HG03039 (cell line): ENCODE results near the gene RPUSD1.

Experiments
- ATAC-seq: cut with Tn5 transposase; IDR thresholded peaks from one replicate; pipeline ENCODE4 v1.9.1; 2021; ENCODE audit warnings: mild to moderate bottlenecking, moderate library complexity; ENCODE audit not compliant: unreplicated experiment

The RPUSD1 gene

DNA sequence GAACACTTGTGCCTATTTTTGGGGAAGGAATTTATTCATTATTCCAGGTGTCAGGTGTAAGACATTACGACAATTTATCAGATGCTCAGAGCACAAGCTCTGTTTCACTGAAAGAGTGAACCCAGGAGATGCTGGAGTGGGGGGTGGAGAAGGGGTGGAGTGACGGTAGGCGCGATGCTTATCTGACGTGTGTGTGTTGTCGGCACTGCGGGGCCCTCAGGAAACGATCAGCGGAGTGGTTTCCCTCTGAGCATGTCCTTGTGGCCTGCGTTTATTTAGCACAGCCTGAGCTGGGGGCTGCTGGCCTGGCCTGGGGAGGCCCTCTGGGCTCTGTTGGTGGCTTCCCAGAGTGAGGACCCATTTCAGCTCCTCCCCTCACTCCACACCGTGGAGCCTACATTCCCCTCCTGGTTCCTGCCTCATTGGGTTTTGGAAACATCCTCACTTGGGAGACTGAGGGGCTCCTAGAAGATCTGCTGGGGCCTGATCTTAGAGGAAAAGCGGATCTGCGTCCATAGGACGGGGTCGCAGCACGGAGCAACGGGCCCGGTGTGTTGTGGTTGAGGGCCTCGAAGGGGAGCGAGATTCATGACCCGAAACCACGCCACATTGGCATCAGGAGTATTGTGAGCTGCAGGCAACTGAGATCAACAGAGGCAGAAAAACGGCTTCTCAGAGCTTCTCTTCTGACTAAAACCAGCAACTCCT lies 31.3 kb upstream of the RPUSD1 start:
- ATAC-seq = no peak

DNA sequence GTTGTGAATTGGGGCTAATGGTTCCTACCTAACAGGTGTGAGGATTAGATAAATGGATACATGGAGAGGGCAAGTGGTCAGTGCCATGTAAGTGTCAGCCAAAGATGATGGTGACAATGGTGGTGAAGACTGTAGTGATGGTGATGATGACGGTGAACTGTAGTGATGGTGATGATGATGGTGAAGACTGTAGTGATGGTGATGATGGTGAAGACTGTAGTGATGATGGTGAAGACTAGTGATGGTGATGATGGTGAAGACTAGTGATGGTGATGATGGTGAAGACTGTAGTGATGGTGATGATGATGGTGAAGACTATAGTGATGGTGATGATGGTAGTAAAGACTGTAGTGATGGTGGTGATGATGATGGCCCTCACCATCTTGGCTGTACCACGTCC lies 30.4 kb upstream of the RPUSD1 start:
- ATAC-seq = no peak

DNA sequence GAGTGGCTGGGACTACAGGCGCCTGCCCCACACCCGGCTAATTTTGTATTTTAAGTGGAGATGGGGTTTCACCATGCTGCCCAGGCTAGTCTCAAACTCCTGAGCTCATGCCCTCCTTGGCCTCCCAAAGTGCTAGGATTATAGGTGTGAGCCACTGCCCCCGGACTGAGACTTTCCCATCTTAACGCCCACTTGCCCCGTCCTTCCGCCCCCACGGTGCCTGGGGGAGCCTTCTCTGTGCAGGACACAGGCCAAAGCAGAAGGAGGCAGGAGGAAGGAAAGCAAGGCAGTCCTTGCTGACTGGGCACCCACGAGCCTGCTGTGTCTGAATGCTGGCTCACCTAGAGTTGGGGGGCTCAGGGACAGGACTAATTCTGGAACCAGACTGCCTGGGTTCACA lies 30.0 kb upstream of the RPUSD1 start:
- ATAC-seq = no peak

DNA sequence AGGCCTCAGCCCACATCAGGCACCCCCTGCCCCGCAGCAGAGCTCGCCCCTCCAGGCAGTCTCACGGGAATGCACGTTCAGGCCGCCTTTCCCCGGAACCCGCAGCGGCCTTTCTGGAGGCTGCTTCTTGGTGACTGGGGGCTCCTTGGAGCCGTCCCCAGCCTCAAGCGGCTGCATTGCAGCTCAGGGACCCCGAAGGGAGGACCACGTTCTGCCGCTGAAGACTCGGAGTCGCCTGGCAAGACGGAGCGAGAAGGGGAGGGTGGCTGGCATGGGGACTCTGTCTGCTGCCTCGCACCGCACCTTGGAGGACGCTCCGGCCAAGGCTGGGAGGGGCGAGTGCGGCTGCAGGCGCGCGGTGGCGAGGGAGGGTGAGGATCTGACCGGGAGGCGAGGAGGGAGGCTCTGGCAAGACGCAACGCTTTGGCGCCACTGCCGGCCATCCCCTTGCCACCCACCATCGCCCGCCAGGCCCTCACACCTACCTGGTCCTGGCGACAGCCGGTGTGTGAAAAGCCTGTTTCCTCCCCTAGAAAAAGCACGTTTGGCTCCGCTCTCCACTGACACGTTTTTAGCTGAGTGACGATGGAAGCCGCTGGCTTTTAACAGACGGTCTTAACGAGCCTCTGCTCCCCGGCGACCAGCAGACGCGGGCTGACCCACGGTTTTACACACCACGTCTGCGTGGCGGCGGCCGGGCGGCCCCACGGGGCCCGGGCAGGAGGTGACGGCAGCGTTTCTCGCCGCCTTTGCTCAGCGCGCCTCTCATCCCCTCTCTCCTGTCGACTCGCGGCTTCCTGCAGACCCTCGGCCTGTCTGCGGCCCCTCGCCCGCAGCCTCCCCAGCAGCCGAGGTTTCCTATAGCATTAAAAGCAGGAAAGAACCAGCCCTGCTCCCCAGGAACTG lies 29.1 kb upstream of the RPUSD1 start:
- ATAC-seq = no peak

DNA sequence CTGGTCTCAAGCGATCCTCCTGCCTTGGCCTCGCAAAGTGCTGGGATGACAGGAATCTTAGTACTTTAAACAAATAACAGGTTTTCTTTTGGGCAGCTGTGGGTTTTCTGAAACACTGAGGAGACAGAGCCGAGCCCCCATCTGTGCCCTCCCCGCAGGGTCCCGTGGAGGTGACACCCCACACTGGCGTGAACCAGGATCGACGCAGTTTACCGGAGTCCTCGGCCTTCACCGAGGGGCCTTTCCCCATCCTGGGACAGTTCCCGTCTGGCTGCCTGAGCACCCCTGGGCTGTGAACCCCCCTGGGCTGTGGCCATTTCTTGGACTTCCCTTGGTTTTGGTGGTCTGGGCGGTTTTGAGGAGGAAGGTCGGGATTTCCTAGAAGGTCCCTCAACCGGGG lies 27.7 kb upstream of the RPUSD1 start:
- no peak for ATAC-seq

DNA sequence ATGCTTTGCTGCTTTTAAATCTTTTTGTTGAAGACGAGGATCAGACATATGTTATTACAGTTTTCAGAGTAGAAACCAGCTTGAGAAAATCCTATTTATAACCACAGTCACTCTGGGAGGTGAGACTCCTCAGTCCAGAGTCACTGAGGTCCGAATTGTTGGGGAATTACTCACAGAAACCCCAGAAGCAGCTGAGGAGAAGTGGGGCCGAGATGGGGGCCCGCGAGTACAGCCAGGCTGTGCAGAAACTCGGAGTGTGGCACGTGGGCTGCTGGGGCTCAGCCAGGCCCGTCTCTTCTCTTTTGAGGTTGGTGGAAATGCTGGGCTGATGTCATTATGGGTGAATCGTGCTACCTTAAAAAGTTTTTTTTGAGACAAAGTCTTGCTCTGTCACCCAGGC lies 26.8 kb upstream of the RPUSD1 start:
- no peak for ATAC-seq

DNA sequence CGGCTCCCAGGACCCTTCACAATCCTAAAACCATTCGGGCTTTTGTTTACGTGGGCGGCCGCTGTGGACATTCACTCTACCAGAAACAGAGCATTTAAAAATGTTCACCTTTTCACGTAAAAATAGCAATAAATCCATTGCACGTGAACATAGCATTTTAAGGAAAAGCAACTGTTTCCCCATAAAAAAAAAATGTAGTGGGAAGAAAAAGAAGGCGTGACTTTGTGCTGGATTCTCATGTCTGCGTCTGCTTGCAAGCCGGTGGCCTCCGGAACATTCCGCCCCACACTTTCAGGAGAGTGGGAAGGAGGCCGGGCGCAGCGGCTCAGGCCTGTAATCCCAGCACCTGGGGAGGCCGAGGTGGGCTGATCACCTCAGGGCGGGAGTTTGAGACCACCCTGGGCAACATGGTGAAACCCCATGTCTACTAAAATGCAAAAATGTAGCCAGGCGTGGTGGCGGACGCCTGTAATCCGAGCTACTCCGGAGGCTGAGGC lies 25.8 kb upstream of the RPUSD1 start:
- no peak for ATAC-seq

DNA sequence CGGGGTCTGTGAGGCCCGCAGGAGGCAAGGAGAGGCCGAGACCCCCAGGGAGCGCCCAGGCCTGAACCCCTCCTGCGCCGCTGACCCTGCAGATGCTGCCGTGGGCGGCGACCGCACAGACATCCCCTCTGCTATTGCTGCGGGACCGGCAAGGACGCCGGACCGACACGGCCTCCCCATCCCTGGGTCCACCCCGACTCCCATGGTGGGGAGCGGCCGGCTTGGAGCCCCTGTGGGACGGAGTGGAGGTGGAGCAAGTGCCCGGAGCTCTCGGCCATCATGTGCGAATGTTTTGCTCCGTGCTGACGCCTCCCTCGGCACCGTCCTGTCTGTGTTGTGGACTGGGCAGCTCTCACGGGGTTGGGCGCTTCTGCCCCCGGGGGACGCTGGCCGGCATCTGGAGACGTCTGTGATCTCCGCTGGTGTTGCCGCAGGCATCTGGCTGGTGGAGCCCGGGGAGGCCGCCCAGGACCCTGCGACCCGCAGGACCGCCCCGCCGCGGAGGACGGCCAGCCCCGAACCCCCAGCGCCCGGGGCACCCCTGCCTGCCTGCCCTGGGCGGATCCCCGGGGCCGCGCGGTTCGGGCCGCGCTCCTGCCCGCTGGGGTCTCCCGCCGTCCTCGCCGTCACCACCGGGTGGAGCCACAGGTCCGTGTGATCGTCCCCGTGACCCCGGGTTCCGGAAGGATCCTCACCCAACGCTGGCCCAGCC lies 25.2 kb upstream of the RPUSD1 start:
- no peak for ATAC-seq

DNA sequence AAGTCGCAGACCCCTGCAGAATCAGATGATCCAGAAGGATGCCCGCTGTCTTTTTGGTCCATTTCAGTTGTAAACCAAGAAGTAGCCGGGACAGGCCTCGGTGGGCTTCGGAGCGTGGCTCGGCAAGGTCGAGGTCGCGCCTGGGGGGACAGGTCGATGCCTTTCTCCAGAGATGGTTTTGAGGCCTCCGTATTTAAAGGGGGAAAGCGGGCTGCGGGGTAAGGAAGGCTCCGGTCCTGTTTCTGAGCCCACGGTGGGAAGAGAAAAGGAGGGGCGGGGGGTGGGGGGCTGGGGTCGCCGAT lies 19.9 kb upstream of the RPUSD1 start:
- ATAC-seq = no peak

DNA sequence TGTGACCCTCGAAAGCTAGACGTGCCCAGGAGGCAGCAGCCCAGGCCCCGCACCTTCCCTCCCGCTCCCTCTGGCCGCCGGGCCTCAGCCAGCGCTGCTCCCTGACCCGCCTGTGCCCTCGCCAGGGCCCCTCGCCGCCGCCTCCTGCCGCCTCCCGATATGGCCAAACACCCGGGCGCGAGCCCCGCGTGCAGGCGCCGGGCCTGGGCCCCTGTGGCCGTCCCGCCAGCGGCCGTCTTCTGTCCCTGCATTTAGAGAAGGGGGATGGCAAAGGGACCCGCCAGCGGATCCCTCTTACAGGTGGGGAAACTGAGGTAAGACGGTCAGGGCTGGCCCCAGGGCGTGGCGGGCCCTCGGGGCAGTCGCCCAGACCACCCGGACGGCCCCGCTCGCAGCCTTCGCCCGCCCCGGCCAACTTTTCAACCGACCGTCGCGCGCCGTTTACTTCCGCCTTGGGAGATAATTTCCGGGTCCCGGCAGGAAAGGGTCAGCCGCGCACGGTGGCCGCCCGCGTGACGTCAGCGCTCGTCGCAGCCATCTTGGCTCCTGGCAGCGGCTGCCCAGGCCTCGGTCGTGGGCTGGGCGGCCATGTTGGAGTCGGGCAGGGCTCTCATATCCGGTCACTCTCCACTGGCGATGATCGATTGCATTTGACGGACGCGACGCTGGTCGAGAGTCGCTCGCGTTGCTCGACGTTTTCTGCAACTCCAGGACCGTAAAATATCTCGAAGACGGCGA lies 19.3 kb upstream of the RPUSD1 start:
- peak; percentile 69 for ATAC-seq

DNA sequence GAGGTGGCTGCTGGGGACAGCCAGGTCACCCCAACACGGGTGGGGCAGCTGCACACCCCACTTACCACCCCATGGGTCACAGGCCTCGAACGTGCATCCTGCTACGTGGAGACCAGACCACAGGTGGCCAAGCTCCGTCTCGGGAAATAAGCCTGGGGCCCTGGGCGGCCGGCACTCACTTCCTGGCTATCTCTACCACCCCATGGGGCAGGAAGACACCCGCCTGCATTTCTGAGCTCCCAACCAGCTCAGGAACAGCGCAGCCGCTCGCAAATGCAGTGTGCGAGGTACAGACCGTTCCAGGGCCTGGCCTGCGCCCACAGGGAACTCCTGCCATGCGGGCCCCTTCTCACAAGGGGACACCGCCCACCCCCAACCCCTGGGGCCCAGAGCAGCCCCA lies 17.3 kb upstream of the RPUSD1 start:
- no peak for ATAC-seq

DNA sequence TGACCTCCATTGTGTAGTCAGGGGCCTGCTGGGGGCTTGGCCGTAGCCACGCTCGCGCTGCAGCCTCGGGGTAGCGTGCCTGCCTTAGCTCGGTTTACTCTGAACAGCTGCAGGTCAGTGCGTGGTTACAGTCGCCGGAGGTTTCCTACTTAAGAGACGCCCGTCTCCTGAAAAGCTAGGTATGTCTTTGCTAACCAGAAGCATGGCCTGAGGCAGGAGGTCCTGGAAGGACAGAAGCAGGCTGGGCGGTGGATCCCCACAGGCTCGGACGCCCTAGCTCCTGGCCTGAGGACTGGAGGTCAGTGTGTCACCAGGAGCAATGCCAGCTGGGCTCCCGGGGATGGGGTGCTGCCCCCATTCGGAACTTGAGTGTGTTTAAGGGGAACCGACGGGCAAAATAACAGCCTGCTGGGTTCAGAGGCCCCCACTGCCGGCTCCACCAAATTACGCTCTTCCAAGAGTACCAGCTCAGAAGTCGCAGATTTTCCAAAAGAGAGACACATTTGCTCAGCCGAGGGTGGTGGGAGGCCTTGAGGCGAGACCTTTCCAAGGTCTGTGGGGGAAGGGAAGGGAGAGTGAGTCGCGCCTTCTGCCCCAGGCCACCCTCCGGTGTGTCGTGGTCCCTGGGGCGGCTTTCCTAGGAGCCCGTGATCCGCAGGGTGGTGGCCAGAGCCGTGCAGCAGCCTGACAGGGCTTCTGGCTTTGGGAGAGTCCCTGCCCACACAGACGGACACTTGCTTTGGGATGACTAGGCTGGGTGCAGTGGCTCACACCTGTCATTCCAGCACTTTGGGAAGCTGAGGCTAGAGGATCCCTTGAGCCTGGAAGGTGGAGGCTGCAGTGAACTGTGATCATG lies 16.2 kb upstream of the RPUSD1 start:
- no peak for ATAC-seq

DNA sequence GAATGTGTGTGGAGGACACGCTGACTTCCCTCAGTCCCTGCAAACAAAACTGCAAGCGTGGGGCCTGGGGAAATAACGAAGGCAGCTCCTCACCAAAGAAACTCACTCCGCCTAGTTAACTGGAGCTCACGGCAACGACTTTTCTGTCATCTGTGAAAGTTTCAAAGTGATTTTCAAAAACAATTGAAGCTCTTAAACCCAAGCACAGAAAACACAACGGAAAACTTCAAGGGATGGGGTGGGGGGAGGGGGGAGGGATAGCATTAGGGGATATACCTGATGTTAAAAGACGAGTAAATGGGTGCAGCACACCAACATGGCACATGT lies 15.5 kb upstream of the RPUSD1 start:
- no peak for ATAC-seq

DNA sequence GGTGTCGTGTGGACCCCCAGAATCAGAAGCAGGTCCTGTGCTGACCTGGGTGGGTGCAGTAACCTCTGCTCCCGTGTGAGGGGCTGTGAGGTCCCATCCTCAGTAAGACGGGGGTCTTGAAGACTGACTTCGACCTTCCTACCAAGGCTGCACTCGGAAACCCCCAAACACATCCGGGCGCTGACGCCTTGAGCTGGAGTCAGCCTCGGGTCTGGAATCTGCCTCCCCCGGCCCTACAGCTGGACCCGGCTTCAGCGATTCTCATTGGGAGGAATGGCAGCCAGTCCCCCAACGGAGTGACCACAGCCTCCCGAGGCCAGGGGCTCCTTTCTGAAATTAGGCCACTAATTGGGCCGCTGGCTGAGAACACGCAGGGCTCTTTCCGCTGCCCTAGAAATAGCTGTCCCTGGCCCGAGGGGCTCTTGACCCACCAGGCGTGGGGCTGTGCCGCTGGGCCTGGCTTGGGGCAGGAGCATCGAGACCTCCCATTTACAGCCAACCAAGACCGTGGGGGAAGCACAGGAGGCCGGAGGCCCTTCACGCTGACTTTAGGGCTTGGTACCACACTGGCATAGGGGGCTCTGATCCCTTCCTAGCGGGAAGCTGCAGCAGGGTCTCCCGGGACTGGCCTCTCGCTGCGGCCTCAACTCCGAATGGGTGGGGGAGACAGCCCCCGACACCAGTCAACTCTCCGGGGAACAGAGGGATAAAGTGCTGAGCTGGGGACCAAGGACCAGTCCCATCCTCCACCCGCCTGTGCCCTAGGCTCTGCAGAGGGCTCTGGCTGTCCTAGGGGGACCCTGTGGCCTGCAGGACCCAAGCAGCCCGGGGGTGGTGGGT lies 15.0 kb upstream of the RPUSD1 start:
- no peak for ATAC-seq

DNA sequence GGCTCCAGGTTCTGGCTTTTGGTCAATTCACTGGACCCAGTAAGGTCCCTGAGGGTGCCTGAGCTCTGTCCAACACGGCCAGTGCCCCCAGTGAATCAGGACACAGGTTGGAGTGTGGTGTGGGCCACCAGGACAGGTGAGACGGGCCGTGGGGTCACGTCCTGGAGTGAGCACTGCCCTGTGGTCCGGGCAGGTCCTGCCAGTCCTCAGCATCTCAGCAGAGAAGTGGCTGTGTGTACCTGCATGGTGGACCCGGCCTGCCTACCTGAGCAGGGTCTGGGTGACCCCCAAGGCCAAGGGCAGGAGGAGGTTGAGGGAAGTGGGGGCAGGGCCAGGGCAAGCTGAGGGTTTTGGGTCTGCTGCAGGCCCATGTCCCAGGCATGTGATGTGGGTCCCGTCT lies 14.3 kb upstream of the RPUSD1 start:
- ATAC-seq = no peak

DNA sequence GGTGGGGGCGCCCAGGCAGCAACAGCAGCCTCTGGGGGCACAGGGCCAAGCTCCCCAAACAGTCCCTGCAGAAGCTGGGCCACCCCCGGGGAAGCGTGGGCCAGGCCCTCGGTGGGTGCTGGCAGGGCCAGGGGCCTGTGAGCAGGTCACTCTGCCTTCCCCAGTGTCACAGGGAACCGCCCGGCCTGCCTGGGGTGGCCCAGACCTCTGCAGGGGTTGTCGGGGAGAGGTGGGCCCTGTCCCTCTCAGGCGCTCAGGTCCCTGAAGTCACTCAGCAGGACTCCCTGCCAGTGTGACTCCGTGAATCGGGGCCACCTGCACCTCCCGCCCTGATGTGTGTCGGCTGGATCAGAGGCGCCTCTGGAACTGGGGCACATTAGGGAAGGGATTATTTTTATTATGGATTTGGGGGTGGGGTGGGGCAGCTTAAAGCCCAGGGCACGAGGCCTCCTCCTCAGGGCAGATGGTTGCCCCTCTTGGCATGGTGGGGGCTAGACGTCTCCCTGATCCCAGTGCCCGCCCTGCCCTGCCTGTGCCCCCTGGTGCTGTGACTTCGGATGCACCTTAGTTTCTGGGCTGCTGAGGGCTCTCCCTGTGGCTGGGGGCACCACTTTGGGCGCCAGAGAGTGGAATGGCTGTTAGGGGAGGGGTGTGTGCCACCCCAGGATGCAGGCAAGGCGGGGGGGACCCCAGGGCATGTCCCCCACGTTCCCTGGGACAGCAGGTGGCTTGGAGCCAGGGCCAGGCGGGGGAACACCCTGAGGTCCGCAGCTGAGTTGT lies 13.6 kb upstream of the RPUSD1 start:
- no peak for ATAC-seq

DNA sequence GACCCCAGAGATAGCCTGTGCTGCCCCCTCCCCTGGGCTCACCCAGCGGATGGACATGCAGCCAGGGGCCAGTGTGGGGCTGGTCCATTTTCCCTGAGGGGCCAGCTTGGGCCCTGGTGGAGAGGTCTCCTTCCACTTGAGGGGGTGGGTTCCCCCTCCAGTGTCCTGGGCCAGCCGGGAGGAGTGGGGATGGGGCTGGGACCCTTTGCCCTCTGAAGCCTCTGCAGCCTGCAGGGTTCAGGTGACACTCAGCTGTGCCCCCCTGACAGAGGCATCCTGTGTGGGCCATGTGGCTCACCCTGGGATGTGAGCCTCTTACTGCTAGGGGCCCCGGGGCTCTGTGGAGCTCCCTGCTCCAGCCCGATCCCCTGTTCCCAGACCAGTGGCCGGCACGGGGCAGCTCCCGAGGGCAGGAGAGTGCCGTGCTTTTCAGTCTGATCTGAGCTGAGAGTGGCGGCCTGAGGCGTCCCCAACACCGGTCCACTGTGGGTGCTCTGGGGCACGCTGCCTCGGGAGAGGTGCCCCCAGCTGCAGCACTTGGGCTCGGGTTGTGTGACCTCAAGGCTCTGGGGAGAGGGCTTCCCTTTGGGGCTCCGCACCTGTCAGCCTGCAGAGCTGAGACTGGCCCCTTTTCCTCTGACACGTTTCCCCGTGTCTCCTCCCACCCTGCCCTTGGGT lies 12.8 kb upstream of the RPUSD1 start:
- no peak for ATAC-seq
